ENCODE results near the gene STAC3. TPM values are rescaled to one million over a fixed set of nuclear protein-coding genes. Genes with fewer than 3 reads are reported as not detected.
A peak's percentile ranks its signal among the peaks of the same experiment; 100 is the strongest.

Gene STAC3
- total RNA-seq, 1 experiment from 2014 or later, result 3.3 TPM

DNA sequence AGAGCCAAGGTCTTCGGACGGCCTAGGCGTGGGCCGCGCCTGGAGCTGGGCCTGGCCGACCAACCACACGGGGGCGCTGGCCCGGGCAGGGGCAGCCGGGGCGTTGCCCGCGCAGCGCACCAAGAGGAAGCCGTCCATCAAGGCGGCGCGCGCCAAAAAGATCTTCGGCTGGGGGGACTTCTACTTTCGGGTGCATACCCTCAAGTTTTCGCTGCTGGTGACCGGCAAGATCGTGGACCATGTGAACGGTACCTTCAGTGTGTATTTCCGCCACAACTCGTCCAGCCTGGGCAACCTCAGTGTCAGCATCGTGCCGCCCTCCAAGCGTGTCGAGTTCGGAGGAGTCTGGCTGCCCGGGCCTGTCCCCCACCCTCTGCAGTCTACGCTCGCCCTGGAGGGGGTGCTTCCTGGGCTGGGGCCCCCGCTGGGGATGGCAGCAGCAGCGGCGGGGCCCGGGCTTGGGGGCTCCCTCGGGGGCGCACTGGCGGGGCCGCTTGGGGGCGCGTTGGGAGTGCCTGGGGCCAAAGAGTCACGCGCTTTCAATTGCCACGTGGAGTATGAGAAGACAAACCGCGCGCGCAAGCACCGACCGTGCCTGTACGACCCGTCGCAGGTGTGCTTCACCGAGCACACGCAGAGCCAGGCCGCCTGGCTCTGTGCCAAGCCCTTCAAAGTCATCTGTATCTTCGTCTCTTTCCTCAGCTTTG, 25.9 kb downstream of the STAC3 start:
- POLR2A ChIA-PET, result interaction anchor here (0.8 to 7.6 kb wide), 3 partner anchors 12 to 234 kb away, joined by 3 to 97 read pairs (median 8); a partner anchor contains a TSS
- Mint-ChIP-seq H3K4me3 (peak overlapping the region; percentile 81), H3K9me3 (no peaks in the 10 kb centered on the region), H3K27ac (no peak overlapping the region), H3K36me3 (no peaks in the 10 kb centered on the region), H3K4me1 (peaks cover 62% of the 10 kb centered on the region), H3K27me3 (ENCODE audit: low read depth) (peaks cover 88% of the 10 kb centered on the region)
- CTCF ChIA-PET, result interaction anchor here (0.6 to 10.4 kb wide), 30 partner anchors 8 to 520 kb away, joined by 3 to 660 read pairs (median 5); partner anchors contain the start of genes GLI1, INHBE, LRP1 and NEMP1
- ATAC-seq (peak; percentile 73), DNase-seq (ENCODE audit: low spot score) (peak; percentile 89)
- TF ChIP-seq, protein P1, sequence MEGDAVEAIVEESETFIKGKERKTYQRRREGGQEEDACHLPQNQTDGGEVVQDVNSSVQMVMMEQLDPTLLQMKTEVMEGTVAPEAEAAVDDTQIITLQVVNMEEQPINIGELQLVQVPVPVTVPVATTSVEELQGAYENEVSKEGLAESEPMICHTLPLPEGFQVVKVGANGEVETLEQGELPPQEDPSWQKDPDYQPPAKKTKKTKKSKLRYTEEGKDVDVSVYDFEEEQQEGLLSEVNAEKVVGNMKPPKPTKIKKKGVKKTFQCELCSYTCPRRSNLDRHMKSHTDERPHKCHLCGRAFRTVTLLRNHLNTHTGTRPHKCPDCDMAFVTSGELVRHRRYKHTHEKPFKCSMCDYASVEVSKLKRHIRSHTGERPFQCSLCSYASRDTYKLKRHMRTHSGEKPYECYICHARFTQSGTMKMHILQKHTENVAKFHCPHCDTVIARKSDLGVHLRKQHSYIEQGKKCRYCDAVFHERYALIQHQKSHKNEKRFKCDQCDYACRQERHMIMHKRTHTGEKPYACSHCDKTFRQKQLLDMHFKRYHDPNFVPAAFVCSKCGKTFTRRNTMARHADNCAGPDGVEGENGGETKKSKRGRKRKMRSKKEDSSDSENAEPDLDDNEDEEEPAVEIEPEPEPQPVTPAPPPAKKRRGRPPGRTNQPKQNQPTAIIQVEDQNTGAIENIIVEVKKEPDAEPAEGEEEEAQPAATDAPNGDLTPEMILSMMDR (IDR thresholded peaks at IDR 0.05), result peak; percentile 84
- TF ChIP-seq SP1 (CRISPR knock-in tag; conservative IDR thresholded peaks at IDR 0.05), result peak; percentile 73
- TF ChIP-seq ZNF396 (CRISPR knock-in tag; IDR thresholded peaks at IDR 0.05; ENCODE audit: borderline replicate concordance), result no peak
- TF ChIP-seq, protein P2, sequence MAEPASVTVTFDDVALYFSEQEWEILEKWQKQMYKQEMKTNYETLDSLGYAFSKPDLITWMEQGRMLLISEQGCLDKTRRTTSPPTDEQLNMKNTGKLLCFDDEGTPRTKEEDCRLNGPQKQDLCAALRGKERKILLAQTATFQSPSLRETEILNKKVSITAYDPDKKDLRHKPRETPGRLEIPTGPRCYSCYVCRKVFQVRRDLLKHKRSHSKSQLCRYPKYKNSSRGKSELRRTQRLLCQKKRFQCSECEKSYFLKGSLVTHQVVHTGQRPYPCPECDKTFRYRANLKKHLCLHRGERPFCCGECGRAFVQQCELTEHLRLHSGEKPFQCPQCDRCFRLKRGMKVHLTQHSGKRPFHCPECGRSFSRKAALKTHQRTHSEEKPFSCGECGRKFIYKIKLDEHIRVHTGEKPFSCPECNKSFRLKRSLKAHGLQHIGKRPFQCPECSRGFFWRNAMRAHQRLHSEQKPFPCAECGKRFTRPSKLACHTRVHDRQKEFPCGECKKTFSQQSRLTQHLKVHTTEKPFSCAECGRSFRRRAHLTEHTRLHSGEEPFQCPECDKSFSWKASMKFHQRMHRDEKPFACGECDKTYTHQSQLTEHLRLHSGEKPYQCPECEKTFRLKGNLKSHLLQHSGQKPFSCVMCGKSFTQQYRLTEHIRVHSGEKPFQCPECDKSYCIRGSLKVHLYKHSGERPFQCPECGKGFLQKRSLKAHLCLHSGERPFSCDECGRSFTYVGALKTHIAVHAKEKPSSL (CRISPR knock-in tag; conservative IDR thresholded peaks at IDR 0.05), result no peak
- 0 out of 2 replicates have a peak, but pooled peaks have one; percentile 7 for TF ChIP-seq ZNF317 (CRISPR knock-in tag; IDR thresholded peaks at IDR 0.05; ENCODE audit: borderline replicate concordance, low read depth)
- TF ChIP-seq MYBL2 (CRISPR knock-in tag; IDR thresholded peaks at IDR 0.05), result peak; percentile 73; the same call in 1 of the 2 replicates
- TF ChIP-seq RORB (CRISPR knock-in tag; IDR thresholded peaks at IDR 0.05), result no peak
- TF ChIP-seq, protein P3, sequence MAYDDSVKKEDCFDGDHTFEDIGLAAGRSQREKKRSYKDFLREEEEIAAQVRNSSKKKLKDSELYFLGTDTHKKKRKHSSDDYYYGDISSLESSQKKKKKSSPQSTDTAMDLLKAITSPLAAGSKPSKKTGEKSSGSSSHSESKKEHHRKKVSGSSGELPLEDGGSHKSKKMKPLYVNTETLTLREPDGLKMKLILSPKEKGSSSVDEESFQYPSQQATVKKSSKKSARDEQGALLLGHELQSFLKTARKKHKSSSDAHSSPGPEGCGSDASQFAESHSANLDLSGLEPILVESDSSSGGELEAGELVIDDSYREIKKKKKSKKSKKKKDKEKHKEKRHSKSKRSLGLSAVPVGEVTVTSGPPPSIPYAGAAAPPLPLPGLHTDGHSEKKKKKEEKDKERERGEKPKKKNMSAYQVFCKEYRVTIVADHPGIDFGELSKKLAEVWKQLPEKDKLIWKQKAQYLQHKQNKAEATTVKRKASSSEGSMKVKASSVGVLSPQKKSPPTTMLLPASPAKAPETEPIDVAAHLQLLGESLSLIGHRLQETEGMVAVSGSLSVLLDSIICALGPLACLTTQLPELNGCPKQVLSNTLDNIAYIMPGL (CRISPR knock-in tag; IDR thresholded peaks at IDR 0.05), result peak; percentile 96; the same call in 1 of the 2 replicates
- TF ChIP-seq ZNF121 (CRISPR knock-in tag; IDR thresholded peaks at IDR 0.05), result peak; percentile 100
- no peak for TF ChIP-seq JUN (CRISPR knock-in tag; IDR thresholded peaks at IDR 0.05)
- TF ChIP-seq, protein P4, sequence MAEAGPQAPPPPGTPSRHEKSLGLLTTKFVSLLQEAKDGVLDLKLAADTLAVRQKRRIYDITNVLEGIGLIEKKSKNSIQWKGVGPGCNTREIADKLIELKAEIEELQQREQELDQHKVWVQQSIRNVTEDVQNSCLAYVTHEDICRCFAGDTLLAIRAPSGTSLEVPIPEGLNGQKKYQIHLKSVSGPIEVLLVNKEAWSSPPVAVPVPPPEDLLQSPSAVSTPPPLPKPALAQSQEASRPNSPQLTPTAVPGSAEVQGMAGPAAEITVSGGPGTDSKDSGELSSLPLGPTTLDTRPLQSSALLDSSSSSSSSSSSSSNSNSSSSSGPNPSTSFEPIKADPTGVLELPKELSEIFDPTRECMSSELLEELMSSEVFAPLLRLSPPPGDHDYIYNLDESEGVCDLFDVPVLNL (CRISPR knock-in tag; IDR thresholded peaks at IDR 0.05; ENCODE audit: borderline replicate concordance, low read depth), result peak; percentile 81; the same call in 1 of the 2 replicates
- 0 out of 2 replicates have a peak, but pooled peaks have one; percentile 49 for TF ChIP-seq GTF2I (CRISPR knock-in tag; conservative IDR thresholded peaks at IDR 0.05)
- TF ChIP-seq, protein P5, sequence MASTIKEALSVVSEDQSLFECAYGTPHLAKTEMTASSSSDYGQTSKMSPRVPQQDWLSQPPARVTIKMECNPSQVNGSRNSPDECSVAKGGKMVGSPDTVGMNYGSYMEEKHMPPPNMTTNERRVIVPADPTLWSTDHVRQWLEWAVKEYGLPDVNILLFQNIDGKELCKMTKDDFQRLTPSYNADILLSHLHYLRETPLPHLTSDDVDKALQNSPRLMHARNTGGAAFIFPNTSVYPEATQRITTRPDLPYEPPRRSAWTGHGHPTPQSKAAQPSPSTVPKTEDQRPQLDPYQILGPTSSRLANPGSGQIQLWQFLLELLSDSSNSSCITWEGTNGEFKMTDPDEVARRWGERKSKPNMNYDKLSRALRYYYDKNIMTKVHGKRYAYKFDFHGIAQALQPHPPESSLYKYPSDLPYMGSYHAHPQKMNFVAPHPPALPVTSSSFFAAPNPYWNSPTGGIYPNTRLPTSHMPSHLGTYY (CRISPR knock-in tag; IDR thresholded peaks at IDR 0.05), result 0 out of 2 replicates have a peak, but pooled peaks have one; percentile 36
- TF ChIP-seq, protein P6, sequence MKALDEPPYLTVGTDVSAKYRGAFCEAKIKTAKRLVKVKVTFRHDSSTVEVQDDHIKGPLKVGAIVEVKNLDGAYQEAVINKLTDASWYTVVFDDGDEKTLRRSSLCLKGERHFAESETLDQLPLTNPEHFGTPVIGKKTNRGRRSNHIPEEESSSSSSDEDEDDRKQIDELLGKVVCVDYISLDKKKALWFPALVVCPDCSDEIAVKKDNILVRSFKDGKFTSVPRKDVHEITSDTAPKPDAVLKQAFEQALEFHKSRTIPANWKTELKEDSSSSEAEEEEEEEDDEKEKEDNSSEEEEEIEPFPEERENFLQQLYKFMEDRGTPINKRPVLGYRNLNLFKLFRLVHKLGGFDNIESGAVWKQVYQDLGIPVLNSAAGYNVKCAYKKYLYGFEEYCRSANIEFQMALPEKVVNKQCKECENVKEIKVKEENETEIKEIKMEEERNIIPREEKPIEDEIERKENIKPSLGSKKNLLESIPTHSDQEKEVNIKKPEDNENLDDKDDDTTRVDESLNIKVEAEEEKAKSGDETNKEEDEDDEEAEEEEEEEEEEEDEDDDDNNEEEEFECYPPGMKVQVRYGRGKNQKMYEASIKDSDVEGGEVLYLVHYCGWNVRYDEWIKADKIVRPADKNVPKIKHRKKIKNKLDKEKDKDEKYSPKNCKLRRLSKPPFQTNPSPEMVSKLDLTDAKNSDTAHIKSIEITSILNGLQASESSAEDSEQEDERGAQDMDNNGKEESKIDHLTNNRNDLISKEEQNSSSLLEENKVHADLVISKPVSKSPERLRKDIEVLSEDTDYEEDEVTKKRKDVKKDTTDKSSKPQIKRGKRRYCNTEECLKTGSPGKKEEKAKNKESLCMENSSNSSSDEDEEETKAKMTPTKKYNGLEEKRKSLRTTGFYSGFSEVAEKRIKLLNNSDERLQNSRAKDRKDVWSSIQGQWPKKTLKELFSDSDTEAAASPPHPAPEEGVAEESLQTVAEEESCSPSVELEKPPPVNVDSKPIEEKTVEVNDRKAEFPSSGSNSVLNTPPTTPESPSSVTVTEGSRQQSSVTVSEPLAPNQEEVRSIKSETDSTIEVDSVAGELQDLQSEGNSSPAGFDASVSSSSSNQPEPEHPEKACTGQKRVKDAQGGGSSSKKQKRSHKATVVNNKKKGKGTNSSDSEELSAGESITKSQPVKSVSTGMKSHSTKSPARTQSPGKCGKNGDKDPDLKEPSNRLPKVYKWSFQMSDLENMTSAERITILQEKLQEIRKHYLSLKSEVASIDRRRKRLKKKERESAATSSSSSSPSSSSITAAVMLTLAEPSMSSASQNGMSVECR (CRISPR knock-in tag; IDR thresholded peaks at IDR 0.05; ENCODE audit: borderline replicate concordance), result peak; percentile 76; the same call in 1 of the 2 replicates
- TF ChIP-seq, protein P7, sequence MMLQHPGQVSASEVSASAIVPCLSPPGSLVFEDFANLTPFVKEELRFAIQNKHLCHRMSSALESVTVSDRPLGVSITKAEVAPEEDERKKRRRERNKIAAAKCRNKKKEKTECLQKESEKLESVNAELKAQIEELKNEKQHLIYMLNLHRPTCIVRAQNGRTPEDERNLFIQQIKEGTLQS (CRISPR knock-in tag; conservative IDR thresholded peaks at IDR 0.05), result no peak
- no peak for TF ChIP-seq NR2C2 (CRISPR knock-in tag; IDR thresholded peaks at IDR 0.05)
- TF ChIP-seq ZNF138 (CRISPR knock-in tag; conservative IDR thresholded peaks at IDR 0.05), result no peak
- TF ChIP-seq TCF7 (CRISPR knock-in tag; IDR thresholded peaks at IDR 0.05; ENCODE audit: low read depth), result peak; percentile 81; the same call in 1 of the 2 replicates
- TF ChIP-seq, protein P8, sequence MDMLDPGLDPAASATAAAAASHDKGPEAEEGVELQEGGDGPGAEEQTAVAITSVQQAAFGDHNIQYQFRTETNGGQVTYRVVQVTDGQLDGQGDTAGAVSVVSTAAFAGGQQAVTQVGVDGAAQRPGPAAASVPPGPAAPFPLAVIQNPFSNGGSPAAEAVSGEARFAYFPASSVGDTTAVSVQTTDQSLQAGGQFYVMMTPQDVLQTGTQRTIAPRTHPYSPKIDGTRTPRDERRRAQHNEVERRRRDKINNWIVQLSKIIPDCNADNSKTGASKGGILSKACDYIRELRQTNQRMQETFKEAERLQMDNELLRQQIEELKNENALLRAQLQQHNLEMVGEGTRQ (CRISPR knock-in tag; IDR thresholded peaks at IDR 0.05), result no peak
- TF ChIP-seq, protein P9, sequence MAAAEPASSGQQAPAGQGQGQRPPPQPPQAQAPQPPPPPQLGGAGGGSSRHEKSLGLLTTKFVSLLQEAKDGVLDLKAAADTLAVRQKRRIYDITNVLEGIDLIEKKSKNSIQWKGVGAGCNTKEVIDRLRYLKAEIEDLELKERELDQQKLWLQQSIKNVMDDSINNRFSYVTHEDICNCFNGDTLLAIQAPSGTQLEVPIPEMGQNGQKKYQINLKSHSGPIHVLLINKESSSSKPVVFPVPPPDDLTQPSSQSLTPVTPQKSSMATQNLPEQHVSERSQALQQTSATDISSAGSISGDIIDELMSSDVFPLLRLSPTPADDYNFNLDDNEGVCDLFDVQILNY (CRISPR knock-in tag; IDR thresholded peaks at IDR 0.05), result peak; percentile 87; the same call in 1 of the 2 replicates
